ENCODE measurements around the gene FRMD7. TPM values are rescaled to one million over a fixed set of nuclear protein-coding genes. Genes with fewer than 3 reads are reported as not detected.

Gene FRMD7
- total and polyA plus RNA-seq, 4 donors: 0.03 TPM; not detected in 3

- Histone ChIP-seq H3K36me3 (ENCODE audit: control insufficient read depth in 4 of 4, insufficient read depth in 4 of 4, low read length in 4 of 4) (no peaks in the 10 kb centered on the region), H3K27ac (ENCODE audit: low read depth in 1 of 2, low read length in 1 of 2) (no peak overlapping the region), H3K9me3 (ENCODE audit: control insufficient read depth in 4 of 4, insufficient read depth in 3 of 4, low read length in 3 of 4) (no peaks in the 10 kb centered on the region), H3K9ac (ENCODE audit: insufficient read depth in 1 of 2, low read length in 2 of 2) (no peak overlapping the region), H3K4me3 (no peak overlapping the region), H3K27me3 (ENCODE audit: control insufficient read depth in 3 of 3, insufficient read depth in 3 of 3, low read length in 2 of 3) (peaks cover 0 to 45% (median 37%) of the 10 kb centered on the region in 3 donors), H3K4me1 (ENCODE audit: control insufficient read depth in 5 of 5, insufficient read depth in 5 of 5, low read length in 5 of 5) (no peaks in the 10 kb centered on the region)
- WGBS, 2 donors: 66 to 92% methylated on average over 3 of the region's 3 CpGs
- no peak for ATAC-seq (ENCODE audit: insufficient read depth, low FRiP score)
- DNase-seq: no peak
- no peak for TF ChIP-seq CTCF (IDR thresholded peaks at IDR 0.05; ENCODE audit: control extremely low read depth, extremely low read depth)
Measured at GRCh38 chrX:132063334-132063733, 64.5 kb downstream of the FRMD7 start.

- ATAC-seq (ENCODE audit: insufficient read depth, low FRiP score): no peak
- no peak for DNase-seq
- Histone ChIP-seq H3K27me3 (ENCODE audit: control insufficient read depth in 3 of 3, insufficient read depth in 3 of 3, low read length in 2 of 3) (peaks cover 0 to 56% (median 38%) of the 10 kb centered on the region in 3 donors), H3K27ac (ENCODE audit: low read depth in 1 of 2, low read length in 1 of 2) (no peak overlapping the region), H3K36me3 (ENCODE audit: control insufficient read depth in 4 of 4, insufficient read depth in 4 of 4, low read length in 4 of 4) (no peaks in the 10 kb centered on the region), H3K4me1 (ENCODE audit: control insufficient read depth in 5 of 5, insufficient read depth in 5 of 5, low read length in 5 of 5) (no peaks in the 10 kb centered on the region), H3K9me3 (ENCODE audit: control insufficient read depth in 4 of 4, insufficient read depth in 3 of 4, low read length in 3 of 4) (no peaks in the 10 kb centered on the region), H3K4me3 (no peak overlapping the region), H3K9ac (ENCODE audit: insufficient read depth in 1 of 2, low read length in 2 of 2) (no peak overlapping the region)
- TF ChIP-seq CTCF (IDR thresholded peaks at IDR 0.05; ENCODE audit: control extremely low read depth, extremely low read depth): no peak
- WGBS, 2 donors: 73 to 86% methylated on average over 2 of the region's 2 CpGs
Measured at GRCh38 chrX:132059973-132060540, 67.8 kb downstream of the FRMD7 start.

- no peak for DNase-seq
Measured at GRCh38 chrX:132058975-132059374, 68.8 kb downstream of the FRMD7 start.

More at GRCh38 chrX:132058975-132059374, 68.8 kb downstream of the FRMD7 start:
- 52 to 79% methylated on average over 2 of the region's 2 CpGs for WGBS, 2 donors
- Histone ChIP-seq H3K4me3 (no peak overlapping the region), H3K9ac (ENCODE audit: insufficient read depth in 1 of 2, low read length in 2 of 2) (no peak overlapping the region), H3K27me3 (ENCODE audit: control insufficient read depth in 3 of 3, insufficient read depth in 3 of 3, low read length in 2 of 3) (peaks cover 0 to 59% (median 44%) of the 10 kb centered on the region in 3 donors), H3K9me3 (ENCODE audit: control insufficient read depth in 4 of 4, insufficient read depth in 3 of 4, low read length in 3 of 4) (no peaks in the 10 kb centered on the region), H3K27ac (ENCODE audit: low read depth in 1 of 2, low read length in 1 of 2) (no peak overlapping the region), H3K36me3 (ENCODE audit: control insufficient read depth in 4 of 4, insufficient read depth in 4 of 4, low read length in 4 of 4) (no peaks in the 10 kb centered on the region), H3K4me1 (ENCODE audit: control insufficient read depth in 5 of 5, insufficient read depth in 5 of 5, low read length in 5 of 5) (no peaks in the 10 kb centered on the region)
- ATAC-seq (ENCODE audit: insufficient read depth, low FRiP score): no peak
- no peak for TF ChIP-seq CTCF (IDR thresholded peaks at IDR 0.05; ENCODE audit: control extremely low read depth, extremely low read depth)

Data from lung (tissue), 12 donors.